ENCODE measurements around the gene RAB3IP.
"Not testable (repeated sequence)": the region's sequence is repeated elsewhere in the genome, so short reads cannot be mapped to it uniquely, and the experiment has no call there.

Gene RAB3IP

GRCh38 chr12:69835081-69835480 lies 96.4 kb downstream of the RAB3IP start:
- no peak for DNase-seq (ENCODE audit: low read depth in 2 of 2)

- no peak for DNase-seq (ENCODE audit: low read depth in 2 of 2)
Observed at GRCh38 chr12:69836015-69836414, 97.4 kb downstream of the RAB3IP start.

- no peak for DNase-seq (ENCODE audit: low read depth in 2 of 2)
Observed at GRCh38 chr12:69837191-69837590, 98.5 kb downstream of the RAB3IP start.

GRCh38 chr12:69837657-69838415 lies 99.2 kb downstream of the RAB3IP start:
- DNase-seq (ENCODE audit: low read depth in 2 of 2), result no peak

- no peak for DNase-seq (ENCODE audit: low read depth in 2 of 2)
Observed at GRCh38 chr12:69840727-69841126, 102.1 kb downstream of the RAB3IP start.

GRCh38 chr12:69843608-69844007 lies 104.9 kb downstream of the RAB3IP start:
- DNase-seq (ENCODE audit: low read depth in 2 of 2), result no peak

GRCh38 chr12:69844416-69844815 lies 105.8 kb downstream of the RAB3IP start:
- no peak for DNase-seq (ENCODE audit: low read depth in 2 of 2)

GRCh38 chr12:69844836-69845235 lies 106.2 kb downstream of the RAB3IP start:
- no peak for DNase-seq (ENCODE audit: low read depth in 2 of 2)

GRCh38 chr12:69846976-69847375 lies 108.3 kb downstream of the RAB3IP start:
- no peak for DNase-seq (ENCODE audit: low read depth in 2 of 2)

GRCh38 chr12:69851976-69852375 lies 113.3 kb downstream of the RAB3IP start:
- DNase-seq (ENCODE audit: low read depth in 2 of 2), result peak; percentile 13 to 24

GRCh38 chr12:69853176-69853961 lies 114.7 kb downstream of the RAB3IP start:
- not testable (repeated sequence) for DNase-seq (ENCODE audit: low read depth in 2 of 2)

- no peak for DNase-seq (ENCODE audit: low read depth in 2 of 2)
Observed at GRCh38 chr12:69866698-69867097, 128.0 kb downstream of the RAB3IP start.

GRCh38 chr12:69868695-69869094 lies 130.0 kb downstream of the RAB3IP start:
- DNase-seq (ENCODE audit: low read depth in 2 of 2), result no peak

- no peak for DNase-seq (ENCODE audit: low read depth in 2 of 2)
Observed at GRCh38 chr12:69872804-69873203, 134.1 kb downstream of the RAB3IP start.
